RWPE1 (cell line): ENCODE results near the gene OSCAR.
A peak's percentile ranks its signal among the peaks of the same experiment; 100 is the strongest.

Source experiments
- CTCF ChIA-PET: fragments of 350-600 bp; sonication (Branson Sonifier 250); formaldehyde crosslinking; extraction: SDS; loops from one replicate; lab custom pipeline; 2021; lab: Yijun Ruan, JAX
- POLR2A ChIA-PET: fragments of 400-600 bp; formaldehyde crosslinking; extraction: SDS; loops from one replicate; lab custom pipeline; 2020; ENCODE audit warnings: antibody characterized with exemption; ENCODE audit not compliant: low non-redundant PET; lab: Yijun Ruan, JAX
- DNase-seq: peaks from one replicate; pipeline ENCODE4 v3.0.0; 2012; ENCODE audit warnings: low spot score
- H3K27ac ChIP-seq: fragments of 450-650 bp; 2 replicates; pipeline ENCODE4 v1.5.1; 2017
- TF ChIP-seq, protein P1 (sequence below): fragments of 450-650 bp; conservative IDR thresholded peaks from 2 replicates; pipeline ENCODE4 v1.5.1; 2017; ENCODE audit warnings: low read depth, mild to moderate bottlenecking

OSCAR gene

GRCh38 chr19:54125713-54126112 is 25.1 kb upstream of the OSCAR start:
- ChIA-PET CTCF (interaction anchor here (0.6 kb wide), 1 partner anchor 16 kb away, joined by 4 read pairs; no protein-coding TSS in a partner anchor), POLR2A (no interaction called here)
- no peak overlapping the region for H3K27ac ChIP-seq
- no peak for DNase-seq
- TF ChIP-seq, protein P1, sequence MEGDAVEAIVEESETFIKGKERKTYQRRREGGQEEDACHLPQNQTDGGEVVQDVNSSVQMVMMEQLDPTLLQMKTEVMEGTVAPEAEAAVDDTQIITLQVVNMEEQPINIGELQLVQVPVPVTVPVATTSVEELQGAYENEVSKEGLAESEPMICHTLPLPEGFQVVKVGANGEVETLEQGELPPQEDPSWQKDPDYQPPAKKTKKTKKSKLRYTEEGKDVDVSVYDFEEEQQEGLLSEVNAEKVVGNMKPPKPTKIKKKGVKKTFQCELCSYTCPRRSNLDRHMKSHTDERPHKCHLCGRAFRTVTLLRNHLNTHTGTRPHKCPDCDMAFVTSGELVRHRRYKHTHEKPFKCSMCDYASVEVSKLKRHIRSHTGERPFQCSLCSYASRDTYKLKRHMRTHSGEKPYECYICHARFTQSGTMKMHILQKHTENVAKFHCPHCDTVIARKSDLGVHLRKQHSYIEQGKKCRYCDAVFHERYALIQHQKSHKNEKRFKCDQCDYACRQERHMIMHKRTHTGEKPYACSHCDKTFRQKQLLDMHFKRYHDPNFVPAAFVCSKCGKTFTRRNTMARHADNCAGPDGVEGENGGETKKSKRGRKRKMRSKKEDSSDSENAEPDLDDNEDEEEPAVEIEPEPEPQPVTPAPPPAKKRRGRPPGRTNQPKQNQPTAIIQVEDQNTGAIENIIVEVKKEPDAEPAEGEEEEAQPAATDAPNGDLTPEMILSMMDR, result no peak

GRCh38 chr19:54124393-54124792 is 23.8 kb upstream of the OSCAR start:
- no peak for DNase-seq
- CTCF ChIA-PET, result no interaction called here
- TF ChIP-seq, protein P1, result no peak
- no peak overlapping the region for H3K27ac ChIP-seq
- POLR2A ChIA-PET, result interaction anchor here (1.1 kb wide), 1 partner anchor 9 kb away, joined by 5 read pairs; the partner anchor contains the start of genes PRPF31 and TFPT

- no peak overlapping the region for H3K27ac ChIP-seq
- POLR2A ChIA-PET, result interaction anchor here (1.1 kb wide), 1 partner anchor 8 kb away, joined by 5 read pairs; the partner anchor contains the start of genes PRPF31 and TFPT
- no peak for DNase-seq
- CTCF ChIA-PET, result no interaction called here
- TF ChIP-seq, protein P1, result no peak
Observed at GRCh38 chr19:54123682-54124081, 23.1 kb upstream of the OSCAR start.

DNA sequence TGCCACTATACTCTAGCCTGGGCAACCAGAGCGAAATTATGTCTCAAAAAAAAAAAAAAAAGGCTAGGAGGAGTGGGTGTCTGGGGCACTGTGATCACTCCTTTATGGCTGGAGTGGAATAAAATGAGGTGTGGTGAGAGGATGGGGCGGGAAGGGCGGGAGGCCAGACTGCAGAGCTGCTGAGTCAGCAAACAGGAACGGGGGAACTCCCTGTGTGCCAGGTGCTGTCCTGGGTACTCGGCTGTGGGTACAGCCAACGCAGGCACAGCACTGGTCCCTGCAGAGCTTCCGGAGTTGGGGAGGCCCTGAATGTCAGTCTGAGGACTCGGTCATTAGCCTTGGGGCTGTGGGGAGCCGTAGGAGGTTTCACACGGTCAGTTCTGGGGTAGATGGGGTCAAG is 20.7 kb upstream of the OSCAR start:
- peak overlapping the region; percentile 5; the same call in 1 of the 2 replicates for H3K27ac ChIP-seq
- CTCF ChIA-PET, result interaction anchor here (0.7 kb wide), 1 partner anchor 85 kb away, joined by 3 read pairs; no protein-coding TSS in a partner anchor
- POLR2A ChIA-PET, result no interaction called here

DNA sequence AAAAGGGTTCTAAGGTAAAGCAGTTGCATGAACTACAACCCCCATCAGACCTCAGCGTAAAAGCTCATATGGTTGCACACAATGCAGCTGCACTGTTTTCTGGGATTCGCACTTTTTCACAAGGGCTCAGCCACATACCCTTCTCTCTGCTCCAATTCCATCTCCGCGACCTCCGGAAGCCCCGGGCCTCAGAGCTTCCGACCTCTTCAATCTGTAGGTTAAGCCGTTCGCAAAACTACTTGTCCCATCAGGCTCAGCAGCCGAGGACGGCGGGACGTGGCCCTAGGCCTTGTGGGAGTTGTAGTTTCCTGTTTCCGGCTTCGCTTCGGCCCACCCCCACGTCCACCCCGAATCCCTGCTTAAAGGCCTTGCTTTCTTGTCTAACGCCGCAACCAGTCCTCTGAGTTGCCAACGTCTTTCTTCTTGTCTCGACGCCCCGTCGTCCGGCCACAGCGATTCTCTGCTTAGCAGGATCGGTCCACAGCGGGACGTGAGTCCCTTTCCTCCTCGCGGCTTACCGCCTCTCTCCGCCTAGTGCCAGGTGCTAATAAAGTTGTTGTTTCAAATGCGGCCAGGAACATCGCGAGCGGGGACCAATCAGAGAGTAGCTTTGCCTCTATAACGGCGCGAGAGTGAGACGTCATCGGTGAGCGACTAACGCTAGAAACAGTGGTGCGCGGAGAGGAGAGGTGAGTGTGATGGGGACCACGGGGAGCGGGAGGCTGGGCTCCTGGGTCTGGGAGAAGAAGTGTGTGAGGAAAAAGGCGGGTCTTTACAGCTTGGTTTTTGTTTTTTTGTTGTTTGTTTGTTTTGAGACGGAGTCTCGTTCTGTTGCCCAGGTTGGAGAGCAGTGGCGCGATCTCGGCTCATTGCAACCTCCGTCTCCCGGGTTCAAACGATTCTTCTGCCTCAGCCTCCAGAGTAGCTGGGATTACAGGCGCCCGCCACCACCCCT is 14.8 kb upstream of the OSCAR start, which contains the start of the genes PRPF31 and TFPT:
PRPF31 (plus strand) TSS at position 646 of the 955 bp plus-strand sequence. CDS start 2,525 bp downstream, outside the sequence.
TFPT (minus strand) TSS at position 549 of the 955 bp plus-strand sequence; CDS start at position 161, 388 bp downstream.
- ChIA-PET POLR2A (interaction anchor here (0.6 to 1.1 kb wide), 4 partner anchors 9 to 21 kb away, joined by 3 to 5 read pairs (median 4); no protein-coding TSS in a partner anchor), CTCF (no interaction called here)
- TF ChIP-seq, protein P1, result no peak
- H3K27ac ChIP-seq, result peak within 1 kb of the TSS; percentile 87
- peak; percentile 99 for DNase-seq

More for the DNA sequence above, 20.7 kb upstream of the OSCAR start:
- no peak for DNase-seq
- TF ChIP-seq, protein P1, result no peak
